ENCODE data around the gene WDFY4. TPM values are rescaled to one million over a fixed set of nuclear protein-coding genes. Genes with fewer than 3 reads are reported as not detected.

The WDFY4 gene
- total RNA-seq, 2 donors from 2014 or later: 0.70 to 2.0 TPM

DNA sequence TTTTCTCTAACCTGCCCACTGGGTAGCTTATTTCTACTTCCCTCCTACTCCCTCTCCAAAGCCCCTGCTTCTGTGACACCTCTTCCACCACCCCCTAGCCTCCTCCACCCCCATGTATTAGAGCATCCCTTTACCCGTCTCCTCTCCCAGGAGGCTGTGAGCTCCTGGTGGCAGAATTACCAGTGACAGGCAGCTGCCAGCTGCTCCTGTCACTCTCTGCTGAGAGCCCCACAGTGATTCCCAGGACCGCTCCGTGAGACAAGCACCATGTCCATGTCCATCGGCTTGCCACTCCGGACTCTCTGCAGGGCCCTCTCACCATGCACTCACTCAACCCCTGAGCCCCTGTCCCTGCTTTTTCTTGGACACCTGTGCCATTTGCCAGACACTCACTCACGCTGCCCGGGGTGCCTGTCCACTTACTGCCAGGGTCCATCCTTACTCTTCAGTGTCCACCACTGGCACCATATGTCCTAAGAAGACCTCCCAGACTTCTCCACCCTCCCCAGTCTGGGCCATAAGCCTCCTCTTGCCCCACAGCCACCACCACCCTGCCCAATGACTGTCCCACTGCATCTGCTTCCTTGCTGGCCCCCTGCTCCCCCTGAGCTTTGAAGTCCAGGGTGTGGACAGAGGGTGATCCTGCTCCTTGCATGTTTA, 9.8 kb downstream of the WDFY4 start:
- Histone ChIP-seq H3K36me3 (no peaks in the 10 kb centered on the region), H3K27me3 (no peaks in the 10 kb centered on the region), H3K9me3 (no peaks in the 10 kb centered on the region), H3K4me3 (no peak overlapping the region), H3K4me1 (no peaks in the 10 kb centered on the region), H3K27ac (no peak overlapping the region)
- no peak for DNase-seq (ENCODE audit: low spot score)
- TF ChIP-seq, protein P1, sequence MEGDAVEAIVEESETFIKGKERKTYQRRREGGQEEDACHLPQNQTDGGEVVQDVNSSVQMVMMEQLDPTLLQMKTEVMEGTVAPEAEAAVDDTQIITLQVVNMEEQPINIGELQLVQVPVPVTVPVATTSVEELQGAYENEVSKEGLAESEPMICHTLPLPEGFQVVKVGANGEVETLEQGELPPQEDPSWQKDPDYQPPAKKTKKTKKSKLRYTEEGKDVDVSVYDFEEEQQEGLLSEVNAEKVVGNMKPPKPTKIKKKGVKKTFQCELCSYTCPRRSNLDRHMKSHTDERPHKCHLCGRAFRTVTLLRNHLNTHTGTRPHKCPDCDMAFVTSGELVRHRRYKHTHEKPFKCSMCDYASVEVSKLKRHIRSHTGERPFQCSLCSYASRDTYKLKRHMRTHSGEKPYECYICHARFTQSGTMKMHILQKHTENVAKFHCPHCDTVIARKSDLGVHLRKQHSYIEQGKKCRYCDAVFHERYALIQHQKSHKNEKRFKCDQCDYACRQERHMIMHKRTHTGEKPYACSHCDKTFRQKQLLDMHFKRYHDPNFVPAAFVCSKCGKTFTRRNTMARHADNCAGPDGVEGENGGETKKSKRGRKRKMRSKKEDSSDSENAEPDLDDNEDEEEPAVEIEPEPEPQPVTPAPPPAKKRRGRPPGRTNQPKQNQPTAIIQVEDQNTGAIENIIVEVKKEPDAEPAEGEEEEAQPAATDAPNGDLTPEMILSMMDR (IDR thresholded peaks at IDR 0.05): no peak

- Histone ChIP-seq H3K4me3 (no peak overlapping the region), H3K27me3 (no peaks in the 10 kb centered on the region), H3K27ac (no peak overlapping the region), H3K9me3 (no peaks in the 10 kb centered on the region), H3K36me3 (no peaks in the 10 kb centered on the region), H3K4me1 (no peaks in the 10 kb centered on the region)
- TF ChIP-seq, protein P1 (IDR thresholded peaks at IDR 0.05): no peak
- no peak for DNase-seq (ENCODE audit: low spot score)
These were observed 11.2 kb downstream of the WDFY4 start for GRCh38 chr10:48695636-48696534.

DNA sequence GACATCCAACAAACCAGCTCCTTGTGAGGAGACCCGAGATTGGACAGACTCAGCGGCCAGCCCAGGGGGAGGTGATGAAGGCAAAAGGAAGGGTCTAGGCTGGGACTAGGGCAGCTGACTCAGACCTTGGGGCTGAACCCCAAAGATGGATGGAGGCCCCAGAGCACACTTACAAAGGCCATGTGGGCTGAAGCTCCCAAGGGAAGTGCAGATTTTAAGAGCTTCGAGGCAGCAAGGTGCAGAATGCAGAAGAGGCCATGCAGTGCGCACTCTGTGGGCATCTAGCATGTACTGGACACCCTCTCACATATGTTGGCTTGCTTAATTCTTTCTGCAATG, 11.8 kb downstream of the WDFY4 start:
- Histone ChIP-seq H3K27ac (no peak overlapping the region), H3K36me3 (no peaks in the 10 kb centered on the region), H3K27me3 (no peaks in the 10 kb centered on the region), H3K4me3 (no peak overlapping the region), H3K4me1 (no peaks in the 10 kb centered on the region), H3K9me3 (no peaks in the 10 kb centered on the region)
- TF ChIP-seq, protein P1 (IDR thresholded peaks at IDR 0.05): no peak
- DNase-seq (ENCODE audit: low spot score): no peak

- H3K27ac ChIP-seq: no peak overlapping the region
- H3K36me3 ChIP-seq: no peaks in the 10 kb centered on the region
- no peaks in the 10 kb centered on the region for H3K4me1 ChIP-seq
- TF ChIP-seq, protein P1 (IDR thresholded peaks at IDR 0.05): no peak
- no peak overlapping the region for H3K4me3 ChIP-seq
- DNase-seq (ENCODE audit: low spot score): no peak
- no peaks in the 10 kb centered on the region for H3K9me3 ChIP-seq
- H3K27me3 ChIP-seq: no peaks in the 10 kb centered on the region
These were observed 12.4 kb downstream of the WDFY4 start for GRCh38 chr10:48697091-48697490.

DNA sequence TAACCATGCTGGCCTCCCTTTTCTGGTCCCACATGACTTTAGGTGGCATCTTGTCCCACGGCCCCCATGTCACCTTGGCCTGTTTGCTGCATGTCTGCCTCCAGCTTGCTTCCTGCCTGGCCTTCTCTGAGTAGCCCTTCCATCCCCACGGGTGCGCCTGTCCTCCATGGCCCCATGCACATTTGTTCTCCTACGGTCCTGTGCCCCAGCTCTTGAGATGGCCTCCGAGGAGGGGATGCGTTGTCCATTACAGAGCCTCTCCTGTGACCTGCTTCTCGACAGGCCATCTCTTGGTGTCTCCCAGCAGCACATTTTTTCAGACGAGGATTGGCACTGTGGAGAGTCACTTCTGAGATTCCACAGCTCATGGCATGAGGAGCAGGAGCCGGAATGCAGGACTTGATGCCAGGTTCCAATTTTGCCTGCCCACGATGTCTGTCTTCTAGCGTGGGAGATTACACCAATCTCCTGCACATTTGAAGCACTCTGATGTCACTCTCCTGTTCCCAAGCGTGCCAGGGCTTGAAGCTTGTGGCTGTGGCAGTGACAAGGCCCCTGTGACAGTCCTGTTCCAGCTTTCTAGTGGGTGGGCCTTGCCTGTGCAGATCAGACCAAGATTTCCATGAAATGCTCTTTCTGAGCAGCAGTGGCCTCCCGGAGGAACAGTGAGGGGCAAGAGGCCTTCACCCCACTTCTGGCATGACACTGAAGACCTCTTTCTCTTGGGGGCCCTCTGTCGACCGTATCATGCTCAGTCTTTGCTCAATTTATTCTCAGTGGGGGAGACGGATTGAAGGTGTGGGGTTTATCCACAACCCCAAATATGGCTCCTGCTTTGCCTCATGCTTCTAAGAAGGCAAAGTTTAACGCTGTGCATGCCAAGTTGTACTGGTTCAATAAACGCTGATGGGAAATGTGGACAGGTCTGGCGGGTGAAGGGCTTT, 13.4 kb downstream of the WDFY4 start:
- no peak overlapping the region for H3K27ac ChIP-seq
- H3K4me3 ChIP-seq: no peak overlapping the region
- H3K9me3 ChIP-seq: no peaks in the 10 kb centered on the region
- no peaks in the 10 kb centered on the region for H3K36me3 ChIP-seq
- TF ChIP-seq, protein P1 (IDR thresholded peaks at IDR 0.05): no peak
- no peaks in the 10 kb centered on the region for H3K4me1 ChIP-seq
- no peaks in the 10 kb centered on the region for H3K27me3 ChIP-seq
- no peak for DNase-seq (ENCODE audit: low spot score)
